Neuronal stem cell (in vitro differentiated cells): ENCODE data around the gene HS3ST4.

Source experiments
- DNase-seq: peaks from one replicate; pipeline ENCODE4 v3.0.0-alpha.2; 2013; ENCODE audit warnings: low spot score
- H2AFZ ChIP-seq: one replicate; pipeline ENCODE4 v1.6.1; 2013; ENCODE audit warnings: mild to moderate bottlenecking, low read length, inconsistent platforms
- H2AK5ac ChIP-seq: 2 replicates; pipeline ENCODE4 v1.6.1; 2013; ENCODE audit warnings: low read depth, mild to moderate bottlenecking, inconsistent platforms, low read length, moderate library complexity, mixed read lengths
- H2BK120ac ChIP-seq: 2 replicates; pipeline ENCODE4 v1.6.1; 2013; ENCODE audit warnings: low read depth, mild to moderate bottlenecking, inconsistent platforms, low read length, moderate library complexity, mixed read lengths
- H2BK12ac ChIP-seq: one replicate; pipeline ENCODE4 v1.6.1; 2013; ENCODE audit warnings: low read length, inconsistent platforms
- H2BK15ac ChIP-seq: 2 replicates; pipeline ENCODE4 v1.6.1; 2013; ENCODE audit warnings: mild to moderate bottlenecking, low read length, inconsistent platforms, mixed read lengths
- H2BK5ac ChIP-seq: one replicate; pipeline ENCODE4 v1.6.1; 2013; ENCODE audit warnings: inconsistent platforms, mild to moderate bottlenecking, low read length, moderate library complexity
- H3K14ac ChIP-seq: one replicate; pipeline ENCODE4 v1.6.1; 2013; ENCODE audit warnings: low read length, inconsistent platforms
- H3K18ac ChIP-seq: 2 replicates; pipeline ENCODE4 v1.6.1; 2013; ENCODE audit warnings: low read length, inconsistent platforms
- H3K23ac ChIP-seq: 2 replicates; pipeline ENCODE4 v1.6.1; 2013; ENCODE audit warnings: low read depth, mild to moderate bottlenecking, mixed read lengths, low read length, inconsistent platforms; ENCODE audit not compliant: poor library complexity
- H3K27ac ChIP-seq: replicated peaks from 3 replicates; pipeline ENCODE4 v1.5.1; 2013; ENCODE audit warnings: low read length, inconsistent platforms
- H3K27me3 ChIP-seq, 3 experiments: 2 replicates each; pipeline ENCODE4 v1.6.1; 2013; ENCODE audit warnings: low read length in 3 of 3, mild to moderate bottlenecking in 2 of 3, inconsistent platforms in 1 of 3, low read depth in 1 of 3, mixed read lengths in 1 of 3, moderate library complexity in 1 of 3; ENCODE audit not compliant: control insufficient read depth in 3 of 3, insufficient read depth in 3 of 3
- H3K36me3 ChIP-seq, 2 donors: replicated peaks in 1 of 2; 2 replicates each; pipeline ENCODE4 v1.6.1; 2013; ENCODE audit warnings: low read length in 2 of 2; ENCODE audit not compliant: control insufficient read depth in 2 of 2, insufficient read depth in 2 of 2
- H3K4ac ChIP-seq: 2 replicates; pipeline ENCODE4 v1.6.1; 2013; ENCODE audit warnings: inconsistent platforms, mild to moderate bottlenecking, low read length, moderate library complexity
- H3K4me1 ChIP-seq, 2 donors: 1 replicate in 1 of 2; 2 replicates in 1 of 2; pipeline ENCODE4 v1.6.1; 2013; ENCODE audit warnings: low read length in 2 of 2, low read depth in 1 of 2; ENCODE audit not compliant: control insufficient read depth in 2 of 2, insufficient read depth in 1 of 2
- H3K4me2 ChIP-seq: one replicate; pipeline ENCODE4 v1.6.1; 2013; ENCODE audit warnings: mild to moderate bottlenecking, low read length, inconsistent platforms; ENCODE audit not compliant: insufficient read depth, poor library complexity, severe bottlenecking
- H3K4me3 ChIP-seq, 2 donors: 2 replicates each; pipeline ENCODE4 v1.5.1; 2013; ENCODE audit warnings: low read length in 2 of 2, mild to moderate bottlenecking in 2 of 2, inconsistent platforms in 1 of 2, moderate library complexity in 1 of 2
- H3K79me1 ChIP-seq: one replicate; pipeline ENCODE4 v1.6.1; 2013; ENCODE audit warnings: low read depth, mild to moderate bottlenecking, inconsistent platforms, low read length, moderate library complexity
- H3K9ac ChIP-seq: one replicate; pipeline ENCODE4 v1.6.1; 2013; ENCODE audit warnings: mild to moderate bottlenecking, low read depth, low read length, inconsistent platforms; ENCODE audit not compliant: poor library complexity
- H3K9me3 ChIP-seq, 2 donors: replicated peaks in 1 of 2; 2 replicates each; pipeline versions ENCODE3 to v1.6.1; 2013; ENCODE audit warnings: low read length in 2 of 2, mild to moderate bottlenecking in 2 of 2, inconsistent platforms in 1 of 2, low read depth in 1 of 2, mixed read lengths in 1 of 2, moderate library complexity in 1 of 2; ENCODE audit not compliant: control insufficient read depth in 2 of 2, insufficient read depth in 1 of 2
- H4K8ac ChIP-seq: one replicate; pipeline ENCODE4 v1.6.1; 2013; ENCODE audit warnings: low read depth, mild to moderate bottlenecking, inconsistent platforms, low read length, moderate library complexity
- H4K91ac ChIP-seq: one replicate; pipeline ENCODE4 v1.6.1; 2013; ENCODE audit warnings: low read length, low read depth, mild to moderate bottlenecking, inconsistent platforms; ENCODE audit not compliant: poor library complexity
- WGBS, 2 donors: extraction: QIAGEN DNeasy Blood & Tissue Kit; methylation state at CpG; one replicate each; pipeline ENCODE4 v1.1.7; 2013; ENCODE audit warnings: missing lambda C conversion rate in 2 of 2, mixed read lengths in 1 of 2; ENCODE audit not compliant: insufficient read length in 2 of 2, insufficient replicate concordance in 1 of 2; ENCODE audit errors: extremely low coverage in 2 of 2; 5-methylcytosine and 5-hydroxymethylcytosine counted together

The HS3ST4 gene

GRCh38 chr16:25692742-25693508 lies 1.2 kb downstream of the HS3ST4 start:
- peak overlapping the region; percentile 94 for H3K9ac ChIP-seq
- H3K4me2 ChIP-seq, result peak overlapping the region; percentile 92
- WGBS, 2 donors, result no CpG with 5 or more reads among the region's 70 CpGs
- peaks cover 0 to 7% of the 10 kb centered on the region in 2 donors for H3K4me1 ChIP-seq
- H4K91ac ChIP-seq, result no peak overlapping the region
- peak overlapping the region; percentile 86 for H2AFZ ChIP-seq
- no peak overlapping the region for H2BK15ac ChIP-seq
- H2BK12ac ChIP-seq, result no peak overlapping the region
- no peaks in the 10 kb centered on the region for H3K9me3 ChIP-seq
- H3K4me3 ChIP-seq, result peak overlapping the region in 1 of 2 donors; percentile 90
- DNase-seq, result peak; percentile 31
- H3K4ac ChIP-seq, result no peak overlapping the region
- H2BK120ac ChIP-seq, result no peak overlapping the region
- H3K18ac ChIP-seq, result peak overlapping the region; percentile 82
- peaks cover 0 to 78% (median 26%) of the 10 kb centered on the region in 3 experiments for H3K27me3 ChIP-seq
- H4K8ac ChIP-seq, result no peak overlapping the region
- peak overlapping the region; percentile 22 for H2AK5ac ChIP-seq
- no peak overlapping the region for H3K27ac ChIP-seq
- H3K79me1 ChIP-seq, result no peaks in the 10 kb centered on the region
- peak overlapping the region; percentile 92 for H3K23ac ChIP-seq
- peak overlapping the region; percentile 49 for H2BK5ac ChIP-seq
- no peak overlapping the region for H3K14ac ChIP-seq
- H3K36me3 ChIP-seq, result no peaks in the 10 kb centered on the region

GRCh38 chr16:25693631-25694030 lies 1.9 kb downstream of the HS3ST4 start:
- Histone ChIP-seq H3K4me3 (peak overlapping the region in 1 of 2 donors; percentile 90), H3K27me3 (peaks cover 0 to 72% (median 26%) of the 10 kb centered on the region in 3 experiments)
- no CpG with 5 or more reads among the region's 9 CpGs for WGBS, 2 donors

DNA sequence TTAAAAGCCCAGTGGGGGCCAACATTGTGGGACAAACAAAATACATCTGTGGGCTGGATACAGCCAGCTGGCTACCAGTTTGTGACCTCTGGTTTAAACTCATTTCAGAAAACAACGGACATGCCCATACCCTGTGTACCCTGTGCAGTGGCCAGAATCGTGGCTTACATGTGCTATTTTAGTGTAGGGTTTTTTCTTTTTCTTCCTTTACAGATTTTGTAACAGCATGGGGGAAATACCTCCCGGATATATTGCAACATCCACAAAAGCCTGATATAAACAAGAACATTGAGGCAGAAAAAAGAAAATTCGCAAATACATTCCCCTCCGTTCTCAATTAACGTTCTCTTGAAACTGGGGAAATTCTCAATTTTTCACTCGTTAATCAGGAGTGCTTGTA lies 7.3 kb downstream of the HS3ST4 start:
- no peak overlapping the region for H2AFZ ChIP-seq
- no CpG with 5 or more reads among the region's 7 CpGs for WGBS, 2 donors
- no peaks in the 10 kb centered on the region for H3K79me1 ChIP-seq

More at GRCh38 chr16:25693631-25694030, 1.9 kb downstream of the HS3ST4 start:
- Histone ChIP-seq H2AFZ (peak overlapping the region; percentile 86), H3K23ac (no peak overlapping the region), H2BK5ac (no peak overlapping the region), H2BK12ac (no peak overlapping the region), H3K4me1 (peaks cover 0 to 7% of the 10 kb centered on the region in 2 donors), H3K4ac (no peak overlapping the region), H3K79me1 (no peaks in the 10 kb centered on the region), H3K36me3 (no peaks in the 10 kb centered on the region), H3K9me3 (no peaks in the 10 kb centered on the region), H2AK5ac (no peak overlapping the region), H3K14ac (no peak overlapping the region), H4K8ac (no peak overlapping the region), H3K27ac (no peak overlapping the region), H4K91ac (no peak overlapping the region), H2BK120ac (no peak overlapping the region), H3K9ac (no peak overlapping the region), H3K4me2 (peak overlapping the region; percentile 92), H3K18ac (no peak overlapping the region), H2BK15ac (no peak overlapping the region)
- DNase-seq, result no peak

GRCh38 chr16:25700547-25700946 lies 8.8 kb downstream of the HS3ST4 start:
- no peaks in the 10 kb centered on the region for H3K36me3 ChIP-seq
- H2BK120ac ChIP-seq, result no peak overlapping the region
- H2BK12ac ChIP-seq, result no peak overlapping the region
- no peak overlapping the region for H3K4ac ChIP-seq
- no peak overlapping the region for H2AK5ac ChIP-seq
- no peaks in the 10 kb centered on the region for H3K79me1 ChIP-seq
- H2AFZ ChIP-seq, result no peak overlapping the region
- H3K9ac ChIP-seq, result no peak overlapping the region
- H4K91ac ChIP-seq, result no peak overlapping the region
- H3K27me3 ChIP-seq, result peaks cover 0 to 19% (median 0%) of the 10 kb centered on the region in 3 experiments
- no CpG with 5 or more reads among the region's 6 CpGs for WGBS, 2 donors
- no peak overlapping the region for H2BK15ac ChIP-seq
- H4K8ac ChIP-seq, result no peak overlapping the region
- no peak overlapping the region for H3K4me3 ChIP-seq
- H3K4me2 ChIP-seq, result no peak overlapping the region
- no peak for DNase-seq
- no peak overlapping the region for H3K14ac ChIP-seq
- H3K4me1 ChIP-seq, result peaks cover 0 to 1% of the 10 kb centered on the region in 2 donors
- H3K18ac ChIP-seq, result no peak overlapping the region
- no peak overlapping the region for H3K23ac ChIP-seq
- no peaks in the 10 kb centered on the region for H3K9me3 ChIP-seq
- no peak overlapping the region for H2BK5ac ChIP-seq
- H3K27ac ChIP-seq, result no peak overlapping the region

More for the DNA sequence above, 7.3 kb downstream of the HS3ST4 start:
- no peak overlapping the region for H3K14ac ChIP-seq
- no peak overlapping the region for H3K4ac ChIP-seq
- no peak overlapping the region for H2BK5ac ChIP-seq
- no peak overlapping the region for H3K9ac ChIP-seq
- H3K23ac ChIP-seq, result no peak overlapping the region
- H2BK12ac ChIP-seq, result no peak overlapping the region
- H3K36me3 ChIP-seq, result no peaks in the 10 kb centered on the region
- H2BK15ac ChIP-seq, result no peak overlapping the region
- H4K8ac ChIP-seq, result no peak overlapping the region
- no peaks in the 10 kb centered on the region for H3K9me3 ChIP-seq
- H3K4me2 ChIP-seq, result no peak overlapping the region
- DNase-seq, result no peak
- no peak overlapping the region for H4K91ac ChIP-seq
- H3K27me3 ChIP-seq, result peaks cover 0 to 34% (median 3%) of the 10 kb centered on the region in 3 experiments
- H2BK120ac ChIP-seq, result no peak overlapping the region
- no peak overlapping the region for H3K18ac ChIP-seq
- no peak overlapping the region for H2AK5ac ChIP-seq
- H3K4me1 ChIP-seq, result peaks cover 0 to 1% of the 10 kb centered on the region in 2 donors
- no peak overlapping the region for H3K4me3 ChIP-seq
- no peak overlapping the region for H3K27ac ChIP-seq
